H4 (cell line): ENCODE measurements around the gene NT5DC4. TPM values are rescaled to one million over a fixed set of nuclear protein-coding genes. Genes with fewer than 3 reads are reported as not detected.

Experiments
- DNase-seq: peaks from one replicate; pipeline ENCODE4 v3.0.0-alpha.2; 2015; ENCODE audit warnings: low spot score
- total RNA-seq: library from RNA; depleted of rRNA; stranded (reverse); fragments of >200 nt; shearing (Covaris generic); gene quantifications from 2 replicates; pipeline ENCODE4 v1.2.3, GENCODE V29; 2014; rRNA removed

NT5DC4 gene
- not detected in 2 replicates for total RNA-seq

DNA sequence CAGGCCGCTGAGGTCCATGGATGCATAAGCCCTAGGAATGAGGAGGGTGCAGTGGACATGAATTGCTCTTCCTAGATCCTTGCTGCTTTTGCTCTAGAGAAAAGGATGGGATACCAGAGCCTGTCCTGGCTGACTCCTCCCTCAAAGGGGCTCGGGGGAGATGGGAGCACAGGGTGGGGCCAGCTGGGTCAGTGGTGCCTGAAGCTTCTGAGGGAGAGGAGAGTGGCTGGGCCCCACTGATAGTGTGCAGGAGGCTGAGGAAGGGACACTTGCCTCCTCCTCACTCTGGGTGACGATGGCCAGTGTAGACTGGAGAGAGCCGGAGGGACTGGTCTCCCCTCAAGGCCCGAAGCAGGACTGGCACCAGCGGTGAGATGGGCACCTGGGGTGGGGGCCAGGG, at the start of gene NT5DC4:
Gene NT5DC4, plus strand, starts transcription at position 236 of the 400 bp plus-strand sequence. Its CDS starts 60 bp downstream, at position 296.
- no peak for DNase-seq

DNA sequence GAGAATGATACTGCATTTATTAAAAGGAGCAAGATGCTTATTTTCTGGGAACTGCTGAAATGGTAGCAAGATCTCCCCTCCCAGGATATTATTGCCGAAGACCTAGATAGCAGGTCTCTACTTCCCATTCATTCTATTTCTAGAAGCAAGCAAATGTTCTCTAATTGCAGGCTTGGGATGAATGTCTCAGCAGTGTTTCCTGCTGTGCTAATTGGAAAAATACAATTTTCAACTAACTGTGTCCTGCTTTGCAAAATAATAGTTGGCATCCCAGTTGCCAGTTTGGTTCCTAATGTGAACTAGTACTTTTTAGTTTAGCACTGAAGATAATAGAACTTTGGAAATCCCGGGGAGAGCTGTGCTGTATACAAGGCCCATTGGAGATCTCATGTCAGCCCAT, 49.0 kb upstream of the NT5DC4 start:
- DNase-seq = no peak

DNA sequence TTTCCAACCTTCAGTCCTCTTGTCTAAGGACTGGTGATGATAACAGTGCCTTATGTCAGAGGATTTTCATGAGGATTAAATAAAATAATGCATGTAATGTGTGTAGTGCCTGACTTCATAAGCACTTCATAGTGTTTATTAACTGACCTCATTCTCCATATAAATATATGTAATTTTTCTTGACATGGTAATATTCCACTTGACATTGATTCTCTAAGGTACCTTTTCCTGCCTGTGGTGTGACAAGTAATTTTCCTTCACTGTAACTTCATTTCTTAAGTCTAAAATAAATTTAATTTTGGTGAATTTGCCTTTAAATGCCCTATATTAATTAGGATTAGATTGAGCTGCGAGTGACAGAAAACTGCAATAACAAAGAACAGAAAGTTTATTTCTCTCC, 47.8 kb upstream of the NT5DC4 start:
- no peak for DNase-seq

DNA sequence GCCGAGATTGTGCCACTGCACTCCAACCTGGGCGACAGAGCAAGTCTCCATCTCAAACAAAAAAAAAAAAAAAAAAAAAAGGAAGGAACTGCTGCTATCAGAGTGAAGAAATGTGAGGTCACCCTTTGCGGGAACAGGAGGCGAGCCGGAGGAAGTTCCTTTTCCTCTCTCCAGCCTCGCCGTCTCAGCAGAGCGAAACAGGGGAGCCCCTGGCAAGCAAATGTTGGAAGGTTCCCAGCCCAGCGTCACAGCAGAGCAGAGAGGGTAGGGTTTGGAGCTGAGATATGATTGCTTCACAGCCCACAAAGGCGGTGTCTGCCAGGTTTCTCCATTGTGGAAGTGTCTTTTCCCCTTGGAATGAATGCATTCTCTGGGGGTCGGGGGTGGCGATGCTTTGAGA, 46.6 kb upstream of the NT5DC4 start:
- no peak for DNase-seq

DNA sequence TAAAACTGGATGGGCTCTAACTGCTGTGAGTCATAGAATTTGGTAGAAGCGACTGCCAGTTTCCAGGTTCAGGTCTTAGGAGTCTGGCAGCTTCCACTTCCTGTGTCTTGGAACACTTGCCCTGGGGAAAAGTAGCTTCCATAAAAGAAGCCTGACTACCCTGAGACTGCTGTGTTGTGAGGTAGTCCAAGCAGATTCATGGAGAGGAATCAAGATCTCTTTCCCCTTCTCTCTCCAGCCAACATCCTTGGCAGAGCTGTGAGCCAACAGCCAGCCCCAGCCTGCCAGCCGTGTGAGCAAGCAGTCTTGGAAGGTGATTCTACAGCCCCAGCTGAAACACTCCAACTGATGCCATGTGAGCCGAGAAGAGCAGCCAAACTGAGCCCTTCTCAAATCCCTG, 41.3 kb upstream of the NT5DC4 start:
- DNase-seq = no peak

DNA sequence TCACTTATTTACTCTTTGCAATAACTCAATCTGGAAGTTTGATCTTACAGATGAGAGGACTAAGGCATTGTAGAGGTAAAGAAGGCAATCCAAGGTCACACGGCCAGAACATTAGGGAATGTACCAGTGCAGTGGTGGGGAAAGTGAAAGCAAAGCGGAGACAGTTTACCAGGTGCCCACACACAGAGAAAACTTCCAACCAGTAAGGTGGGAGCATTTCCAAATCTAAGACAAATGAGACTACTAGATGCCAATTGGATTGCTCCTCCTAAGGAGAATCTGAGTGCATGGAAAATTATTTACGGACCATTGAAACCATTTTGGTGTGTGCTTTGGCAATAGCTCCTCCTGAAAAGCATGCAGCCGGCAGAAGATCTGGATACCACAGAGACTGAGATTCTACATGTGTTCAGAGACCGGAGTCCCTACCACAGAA, 40.1 kb upstream of the NT5DC4 start:
- DNase-seq = no peak

DNA sequence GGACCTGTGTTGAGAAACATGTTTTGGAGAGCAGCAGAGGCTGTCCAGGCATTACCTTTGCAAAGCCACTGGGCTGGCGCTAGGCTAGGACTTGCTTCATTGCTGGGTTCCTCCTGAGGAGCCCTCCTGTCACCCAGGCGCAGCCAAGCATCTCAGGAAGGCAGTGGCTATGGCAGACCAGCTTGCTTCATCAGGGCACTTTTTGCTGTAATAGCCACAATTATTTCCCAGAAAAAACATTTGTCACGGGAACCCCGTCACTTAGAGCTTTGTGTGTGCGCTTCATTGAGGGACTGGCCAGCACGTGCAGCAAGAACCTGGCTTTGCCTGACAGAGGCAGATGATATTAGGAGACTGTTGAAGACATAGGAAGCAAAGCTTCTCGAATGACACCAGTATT, 38.7 kb upstream of the NT5DC4 start:
- DNase-seq = no peak

DNA sequence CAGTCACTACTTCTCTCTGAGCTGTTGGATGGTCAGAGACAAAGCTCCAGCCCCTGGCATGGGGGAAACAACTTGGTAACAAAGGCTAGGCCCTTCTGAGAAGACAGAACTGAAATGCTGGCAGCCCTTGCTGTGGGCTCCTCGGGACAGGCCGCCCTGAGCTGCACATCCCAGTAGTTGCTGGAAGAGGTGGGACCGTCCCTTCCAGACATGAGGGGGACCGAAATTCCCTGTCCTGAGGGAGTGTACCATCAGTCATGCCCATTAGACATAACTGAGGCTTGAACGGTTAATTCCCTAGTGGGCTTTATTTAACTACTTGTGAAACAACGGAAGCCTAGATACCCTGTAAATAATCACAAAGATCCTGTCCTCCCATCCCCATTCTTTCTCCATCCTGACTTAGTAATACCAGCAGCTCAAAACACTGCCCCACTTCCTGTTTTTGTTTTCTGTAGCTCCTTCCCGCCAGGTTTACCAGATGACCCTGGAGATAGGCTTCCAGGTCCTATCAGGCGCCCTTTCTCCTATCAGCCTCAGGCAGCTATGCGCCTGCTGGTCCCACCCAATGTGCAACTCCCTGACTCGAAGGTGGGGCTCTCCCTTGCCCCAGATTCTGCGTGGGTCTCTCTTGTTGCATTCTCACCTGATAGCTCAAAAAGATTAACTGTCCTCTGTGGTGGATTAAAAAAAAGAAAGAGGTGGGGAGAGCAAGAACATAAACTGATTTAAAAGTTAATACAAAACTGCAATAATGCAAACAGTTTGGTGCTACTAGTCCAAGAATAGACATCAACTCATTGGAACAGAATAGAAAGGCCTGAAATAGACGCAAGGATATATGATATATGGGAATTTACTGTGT, 37.0 kb upstream of the NT5DC4 start:
- no peak for DNase-seq

DNA sequence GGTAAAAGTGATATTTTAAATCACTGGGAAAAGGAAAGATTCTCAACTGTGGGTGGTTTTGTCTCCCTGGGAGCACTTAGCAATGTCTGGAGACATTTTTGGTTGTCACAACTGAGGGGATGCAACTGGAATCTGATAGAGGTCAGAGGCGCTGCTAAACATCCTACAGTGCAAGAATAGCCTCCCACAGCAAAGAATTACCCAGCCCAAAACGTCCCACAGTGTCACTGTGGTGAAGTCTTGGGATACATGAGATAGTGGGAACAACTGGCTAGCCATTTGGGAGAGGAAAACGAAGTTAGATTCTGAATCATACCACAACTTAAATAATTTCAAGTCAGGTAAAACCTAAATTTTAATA, 36.4 kb upstream of the NT5DC4 start:
- no peak for DNase-seq

DNA sequence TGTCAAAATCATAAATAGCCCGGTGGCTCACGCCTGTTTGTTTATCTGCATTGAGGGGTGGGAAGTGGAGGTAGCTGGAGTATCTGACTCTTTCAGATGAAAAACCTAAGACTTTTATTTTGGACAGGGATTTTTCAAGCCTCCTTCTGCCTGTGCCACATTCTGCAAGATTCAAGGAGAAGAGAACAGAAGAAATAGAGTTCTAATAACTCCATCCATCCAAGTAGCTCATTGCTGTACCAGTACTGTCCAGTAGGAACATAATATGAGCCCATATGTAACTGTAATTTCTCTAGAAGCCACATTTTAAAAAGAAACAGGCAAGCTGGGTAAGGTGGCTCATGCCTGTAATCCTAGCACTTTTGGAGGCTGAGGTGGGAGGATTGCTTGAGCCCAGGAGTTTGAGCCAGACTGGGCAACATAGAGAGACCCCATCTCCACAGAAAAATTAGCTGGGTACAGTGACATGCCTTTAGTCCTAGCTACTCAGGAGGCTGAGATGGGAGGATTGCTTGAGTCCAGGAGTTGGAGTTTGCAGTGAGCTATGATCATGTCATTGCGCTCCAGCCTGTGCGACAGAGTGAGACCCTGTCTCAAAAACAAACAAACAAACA, 35.4 kb upstream of the NT5DC4 start:
- DNase-seq = no peak

DNA sequence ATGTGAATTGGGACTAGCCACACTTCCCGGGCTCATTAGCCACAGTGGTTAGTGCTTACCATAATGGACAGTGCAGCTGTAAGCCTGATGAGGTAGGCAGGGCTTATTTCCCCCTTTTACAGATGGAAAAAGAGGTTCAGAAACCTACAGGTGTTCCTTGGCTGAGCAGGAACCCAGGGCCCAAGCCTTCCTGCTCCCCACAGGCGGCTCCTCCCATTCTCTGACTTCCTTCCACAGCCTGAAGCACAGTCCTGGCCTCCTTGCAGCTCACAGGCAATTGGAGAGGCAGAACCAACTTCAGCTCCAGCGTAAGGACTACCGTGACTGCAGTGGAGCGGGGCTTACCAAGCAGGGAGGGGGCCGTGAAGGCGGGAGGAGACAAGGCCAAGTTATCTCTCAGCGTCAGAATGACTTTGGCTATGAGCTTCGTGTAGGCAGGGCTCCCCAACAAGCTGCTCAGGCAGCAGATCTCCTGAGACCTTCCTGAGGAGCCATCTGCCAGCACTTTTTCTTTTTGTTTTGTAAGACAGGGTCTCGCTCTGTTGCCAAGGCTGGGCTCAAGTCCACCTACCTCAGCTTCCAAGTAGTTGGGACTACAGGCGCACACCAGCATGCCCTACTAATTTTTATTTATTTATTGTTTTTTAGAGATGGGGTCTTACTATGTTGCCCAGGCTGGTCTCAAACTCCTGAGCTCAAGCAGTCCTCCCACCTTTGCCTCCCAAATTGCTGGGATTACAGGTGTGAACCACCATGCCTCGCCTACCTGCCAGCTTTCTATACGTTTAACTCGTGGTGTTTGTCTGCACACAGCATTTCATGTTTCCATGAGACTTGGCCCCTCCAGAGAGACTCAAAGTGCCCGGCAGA, 34.2 kb upstream of the NT5DC4 start:
- no peak for DNase-seq

DNA sequence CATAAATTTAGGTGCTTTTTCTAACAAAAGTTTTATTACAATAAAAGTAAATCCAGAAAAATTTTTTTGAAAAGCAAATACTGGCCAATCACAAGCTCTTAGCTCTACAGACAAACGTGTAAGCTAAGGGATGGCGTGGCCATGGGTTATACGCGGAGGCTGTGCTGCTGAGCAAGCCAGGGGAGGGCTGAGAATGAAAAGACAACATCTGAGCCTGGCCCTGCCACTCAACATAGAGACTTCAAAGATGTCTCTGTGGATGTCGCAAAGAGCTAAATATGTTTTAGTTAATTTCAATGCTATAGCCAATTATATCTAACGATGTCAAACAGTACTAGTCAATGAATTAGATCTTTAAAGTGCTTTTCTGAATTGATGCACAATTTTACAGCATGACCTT, 33.3 kb upstream of the NT5DC4 start:
- no peak for DNase-seq

DNA sequence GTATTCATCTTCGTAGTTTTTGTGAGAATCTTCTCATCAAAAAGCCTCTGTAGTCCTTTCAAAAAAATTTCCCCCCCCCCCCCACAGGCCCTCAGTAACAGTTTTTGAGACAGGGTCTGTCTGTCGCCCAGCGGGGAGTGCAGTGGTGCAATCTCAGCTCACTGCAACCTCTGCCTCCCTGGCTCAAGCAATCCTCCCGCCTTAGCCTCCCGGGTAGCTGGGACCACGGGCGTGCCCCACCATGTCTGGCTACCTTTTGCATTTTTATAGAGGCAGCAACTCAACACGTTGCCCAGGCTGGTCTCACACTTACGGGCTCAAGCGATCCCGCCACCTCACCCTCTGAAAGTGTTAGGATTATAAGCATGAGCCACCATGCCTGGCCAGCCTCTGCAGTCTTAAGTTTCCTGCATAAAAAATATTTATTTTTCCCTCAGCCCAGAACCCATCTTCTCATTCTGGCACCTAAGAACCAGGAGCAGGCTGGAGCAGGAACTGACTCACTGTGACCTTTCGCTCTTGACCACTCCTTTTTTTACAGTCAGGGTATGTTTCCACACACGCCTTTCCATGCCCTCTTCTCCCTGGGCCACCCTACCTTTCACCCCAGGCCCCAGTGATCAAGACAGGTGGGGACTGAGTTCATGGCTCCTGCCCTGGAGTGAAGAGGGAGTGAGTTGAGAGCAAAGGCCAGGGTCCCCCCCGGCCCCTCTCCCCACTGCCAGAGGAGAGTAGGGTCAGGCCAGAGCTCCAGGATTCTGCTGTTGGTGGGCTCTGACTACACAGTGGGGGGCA, 32.5 kb upstream of the NT5DC4 start:
- no peak for DNase-seq

DNA sequence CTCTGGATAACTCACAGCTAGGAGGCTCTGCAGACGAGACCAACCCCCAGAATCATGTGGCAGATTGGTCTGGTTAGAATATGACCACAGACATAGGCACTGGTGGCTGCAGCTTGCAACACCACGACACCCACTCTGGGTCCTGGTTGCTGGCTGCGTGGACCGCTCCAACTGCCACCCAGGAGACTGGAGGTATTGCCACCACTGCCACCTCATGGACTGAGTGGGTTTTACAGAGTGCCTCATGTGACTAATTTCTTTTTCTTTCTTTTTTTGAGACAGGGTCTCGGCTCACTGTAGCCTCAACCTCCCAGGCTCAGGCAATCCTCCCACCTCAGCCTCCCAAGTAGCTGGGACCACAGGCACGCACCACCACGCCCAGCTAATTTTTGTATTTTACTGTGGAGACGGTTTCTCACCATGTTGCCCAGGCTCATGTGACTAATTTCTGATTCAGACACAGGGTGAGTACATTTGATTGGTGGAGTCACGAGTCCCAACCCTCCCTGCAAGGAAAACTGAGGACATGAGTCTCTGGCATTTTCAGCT, 29.9 kb upstream of the NT5DC4 start:
- DNase-seq = peak; percentile 65

DNA sequence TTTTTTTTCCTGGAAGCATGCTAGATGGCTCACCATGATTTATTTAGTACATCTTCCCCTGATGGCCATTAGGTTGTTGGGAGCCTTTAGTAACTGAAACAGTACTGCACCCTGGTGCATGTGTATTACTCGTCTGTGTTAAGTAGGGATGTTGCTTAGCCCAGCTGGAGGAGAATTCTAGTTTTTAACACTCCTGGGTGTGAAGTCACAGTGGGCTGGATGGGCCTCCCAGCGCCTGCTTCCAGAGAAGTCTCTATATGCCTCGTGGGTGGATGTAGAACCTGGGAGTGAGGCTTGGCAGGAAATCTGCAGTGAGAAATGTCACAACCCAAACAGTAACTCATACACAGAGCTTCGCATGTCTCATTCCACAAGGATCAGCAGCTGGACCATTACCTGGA, 28.9 kb upstream of the NT5DC4 start:
- no peak for DNase-seq

DNA sequence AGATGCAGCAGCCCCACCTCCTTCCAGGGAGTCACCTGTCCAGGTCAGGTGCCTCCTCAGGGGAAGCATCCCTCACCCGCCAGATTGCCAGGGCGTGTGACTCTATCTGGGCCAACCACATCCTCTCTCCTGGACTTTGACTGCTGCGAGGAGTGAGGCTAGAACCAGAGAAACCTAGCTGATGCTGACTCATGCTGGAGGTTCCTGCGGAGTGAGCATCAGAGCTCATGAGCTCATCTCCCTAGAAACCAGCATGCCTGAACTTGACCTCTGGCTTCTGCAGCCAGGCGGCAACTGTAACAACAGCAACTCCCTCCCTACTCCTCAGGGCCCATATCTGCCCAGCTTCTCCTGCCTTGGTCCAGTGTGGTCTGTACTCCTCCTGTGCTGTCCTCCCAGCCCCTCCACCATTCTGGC, 28.3 kb upstream of the NT5DC4 start:
- DNase-seq = peak; percentile 96

DNA sequence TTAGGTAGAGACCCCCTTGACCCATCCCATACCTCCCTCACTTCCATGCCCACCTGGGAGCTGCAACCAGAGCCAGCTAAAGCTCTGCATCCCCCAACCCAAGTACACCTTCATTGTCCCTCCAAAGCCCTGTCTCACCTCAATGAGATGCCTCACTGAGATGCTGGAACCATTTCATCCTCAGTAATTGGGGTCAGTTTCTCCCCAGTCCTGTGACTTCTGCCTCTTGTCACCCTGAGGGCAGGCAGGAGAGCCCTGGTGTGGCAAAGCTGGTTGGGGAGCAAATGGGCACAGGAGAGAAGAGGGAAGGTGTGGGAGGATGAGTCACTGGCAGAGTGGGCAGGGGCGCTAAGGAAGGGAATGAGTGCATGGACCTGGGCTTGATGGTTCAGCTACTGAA, 27.9 kb upstream of the NT5DC4 start:
- DNase-seq = no peak

DNA sequence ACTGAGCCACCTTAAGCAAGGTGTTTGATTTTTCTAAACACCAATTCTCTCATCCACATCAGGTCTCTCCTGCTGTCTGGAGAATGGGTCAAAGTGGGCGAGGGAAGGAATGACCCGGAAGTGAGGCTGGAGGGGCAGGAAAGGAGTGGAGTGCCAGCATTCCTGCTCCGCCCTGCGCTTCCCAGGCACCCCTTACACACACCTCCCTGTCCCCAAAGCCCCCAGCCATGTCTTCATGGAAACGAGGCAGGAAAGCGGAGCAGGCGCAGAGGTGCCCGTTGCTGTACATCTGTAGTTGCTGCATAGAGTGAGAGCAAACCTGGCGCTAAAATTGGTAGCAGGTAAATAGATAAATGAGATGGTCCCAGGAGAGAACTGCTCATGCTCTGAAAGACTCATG, 27.2 kb upstream of the NT5DC4 start:
- DNase-seq = no peak

DNA sequence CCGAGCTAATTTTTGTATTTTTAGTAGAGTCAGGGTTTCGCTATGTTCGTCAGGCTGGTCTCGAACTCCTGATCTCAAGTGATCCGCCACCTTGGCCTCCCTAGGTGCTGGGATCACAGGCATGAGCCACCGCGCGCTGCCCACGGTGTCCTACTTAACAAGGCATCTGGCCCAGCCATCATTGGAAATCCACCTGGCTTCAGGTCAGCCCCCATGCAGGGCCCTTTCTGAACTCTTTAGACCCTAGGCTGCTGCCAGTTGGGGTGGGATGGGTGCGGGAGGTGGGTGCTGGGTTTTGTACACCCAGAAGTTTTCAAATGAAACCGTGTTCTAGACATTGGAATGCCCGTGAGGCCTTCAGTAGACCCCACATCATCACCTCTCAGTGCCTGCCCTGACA, 26.6 kb upstream of the NT5DC4 start:
- DNase-seq = no peak

DNA sequence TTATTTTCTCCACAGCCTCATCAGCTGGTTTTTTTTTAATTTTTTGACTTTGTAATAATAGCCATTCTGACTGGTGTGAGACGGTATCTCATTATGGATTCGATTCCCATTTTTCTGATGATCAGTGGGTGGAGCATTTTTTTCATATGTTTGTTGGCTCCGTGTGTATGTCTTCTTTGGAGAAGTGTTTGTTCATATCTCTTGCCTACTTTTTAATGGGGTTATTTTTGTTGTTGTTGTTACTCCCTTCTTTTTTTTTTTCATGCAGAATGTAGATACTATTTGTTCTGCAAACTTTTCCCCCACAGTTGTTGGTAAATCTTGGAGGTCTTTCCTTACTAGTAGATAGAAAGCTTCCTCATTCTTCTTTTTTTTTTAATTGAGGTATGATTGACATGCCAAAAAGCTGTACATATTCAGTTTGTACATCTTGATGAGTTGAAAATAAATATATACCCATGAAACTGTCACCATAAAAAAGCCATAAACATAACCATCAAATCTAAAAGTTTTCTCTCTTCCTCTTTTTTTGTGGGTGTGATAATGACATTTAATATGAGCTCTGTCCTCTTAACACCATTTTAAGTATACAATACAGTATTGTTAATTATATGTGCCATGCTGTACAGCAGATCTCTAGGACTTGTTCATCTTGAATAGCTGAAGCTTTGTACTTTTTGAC, 21.8 kb upstream of the NT5DC4 start:
- no peak for DNase-seq
